NT2/D1 (cell line): ENCODE measurements around the gene ROCK2.
"Not testable (repeated sequence)": the region's sequence is repeated elsewhere in the genome, so short reads cannot be mapped to it uniquely, and the experiment has no call there.

ENCODE experiments used
- DNase-seq: peaks from one replicate; pipeline ENCODE4 v3.0.0-alpha.2; 2011; ENCODE audit warnings: low read depth, low spot score
- H3K27me3 ChIP-seq: 2 replicates; pipeline ENCODE4 v1.6.0; 2011; ENCODE audit warnings: mild to moderate bottlenecking; ENCODE audit not compliant: insufficient read length, insufficient read depth
- H3K36me3 ChIP-seq: 2 replicates; pipeline ENCODE4 v1.6.1; 2011; ENCODE audit warnings: mild to moderate bottlenecking, low read length, mixed read lengths; ENCODE audit not compliant: insufficient read depth, insufficient read length
- H3K4me1 ChIP-seq: 2 replicates; pipeline ENCODE4 v1.5.1; 2011; ENCODE audit not compliant: insufficient read depth, insufficient read length
- H3K4me3 ChIP-seq: 2 replicates; pipeline ENCODE4 v1.5.1; 2011; ENCODE audit warnings: low read depth; ENCODE audit not compliant: insufficient read length
- H3K9ac ChIP-seq: 2 replicates; pipeline ENCODE4 v1.6.0; 2011; ENCODE audit warnings: low read depth; ENCODE audit not compliant: insufficient read length
- H3K9me3 ChIP-seq: 2 replicates; pipeline ENCODE4 v1.5.1; 2011; ENCODE audit warnings: mild to moderate bottlenecking, low read length; ENCODE audit not compliant: insufficient read depth
- SUZ12 ChIP-seq: IDR thresholded peaks from 2 replicates; pipeline ENCODE4 v1.6.1; 2011; ENCODE audit not compliant: insufficient read length, insufficient read depth; ENCODE audit errors: extremely low read depth
- YY1 ChIP-seq: IDR thresholded peaks from 2 replicates; pipeline ENCODE4 v1.6.1; 2011; ENCODE audit not compliant: insufficient read length, insufficient read depth
- ZNF274 ChIP-seq: IDR thresholded peaks from 2 replicates; pipeline ENCODE4 v1.6.1; 2011; ENCODE audit warnings: mild to moderate bottlenecking, low read depth, low read length

The ROCK2 gene

GRCh38 chr2:11275910-11276309 is 68.5 kb downstream of the ROCK2 start:
- TF ChIP-seq ZNF274 (no peak), YY1 (no peak), SUZ12 (no peak)
- Histone ChIP-seq H3K36me3 (peaks cover 20% of the 10 kb centered on the region), H3K9me3 (no peaks in the 10 kb centered on the region), H3K9ac (no peak overlapping the region), H3K27me3 (no peaks in the 10 kb centered on the region), H3K4me3 (no peak overlapping the region), H3K4me1 (no peaks in the 10 kb centered on the region)
- no peak for DNase-seq

- H3K4me1 ChIP-seq, result no peaks in the 10 kb centered on the region
- H3K9me3 ChIP-seq, result no peaks in the 10 kb centered on the region
- DNase-seq, result no peak
- no peak overlapping the region for H3K9ac ChIP-seq
- no peak overlapping the region for H3K4me3 ChIP-seq
- no peaks in the 10 kb centered on the region for H3K27me3 ChIP-seq
- H3K36me3 ChIP-seq, result peaks cover 4% of the 10 kb centered on the region
- TF ChIP-seq ZNF274 (no peak), SUZ12 (no peak), YY1 (no peak)
Observed at GRCh38 chr2:11270891-11271290, 73.5 kb downstream of the ROCK2 start.

DNA sequence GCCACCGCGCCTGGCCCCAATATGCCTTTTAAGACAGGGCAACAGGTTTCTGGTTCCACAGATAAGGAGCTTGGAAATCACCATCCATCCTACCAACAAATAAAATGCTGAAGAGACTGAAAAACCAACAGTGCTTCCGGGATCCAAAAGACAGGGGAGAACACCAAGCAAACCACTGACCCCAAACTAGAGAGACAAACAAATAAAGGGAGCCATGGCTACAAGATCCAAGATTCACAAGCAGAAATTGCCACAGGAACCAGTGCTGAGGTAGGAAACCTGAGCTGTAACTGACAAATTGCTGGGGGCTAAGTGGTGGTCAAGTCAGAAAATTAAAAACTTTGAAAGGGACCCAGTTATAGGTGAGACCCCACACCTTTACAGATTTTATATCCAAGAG is 76.5 kb downstream of the ROCK2 start:
- TF ChIP-seq YY1, result no peak
- no peak for TF ChIP-seq SUZ12
- no peak for TF ChIP-seq ZNF274
- H3K36me3 ChIP-seq, result peaks cover 4% of the 10 kb centered on the region

GRCh38 chr2:11264818-11265217 is 79.6 kb downstream of the ROCK2 start:
- H3K9ac ChIP-seq, result no peak overlapping the region
- H3K27me3 ChIP-seq, result no peaks in the 10 kb centered on the region
- no peaks in the 10 kb centered on the region for H3K4me1 ChIP-seq
- TF ChIP-seq ZNF274 (no peak), YY1 (no peak), SUZ12 (no peak)
- DNase-seq, result no peak
- no peaks in the 10 kb centered on the region for H3K36me3 ChIP-seq
- no peak overlapping the region for H3K4me3 ChIP-seq
- H3K9me3 ChIP-seq, result no peaks in the 10 kb centered on the region

More for the DNA sequence above, 76.5 kb downstream of the ROCK2 start:
- Histone ChIP-seq H3K4me3 (no peak overlapping the region), H3K9me3 (no peaks in the 10 kb centered on the region), H3K27me3 (no peaks in the 10 kb centered on the region), H3K4me1 (no peaks in the 10 kb centered on the region), H3K9ac (no peak overlapping the region)
- no peak for DNase-seq

- Histone ChIP-seq H3K36me3 (no peaks in the 10 kb centered on the region), H3K4me1 (no peaks in the 10 kb centered on the region), H3K27me3 (no peaks in the 10 kb centered on the region), H3K9ac (no peak overlapping the region), H3K9me3 (no peaks in the 10 kb centered on the region), H3K4me3 (no peak overlapping the region)
- no peak for DNase-seq
- TF ChIP-seq ZNF274 (no peak), YY1 (no peak), SUZ12 (no peak)
Observed at GRCh38 chr2:11264007-11264406, 80.4 kb downstream of the ROCK2 start.

GRCh38 chr2:11263177-11263576 is 81.3 kb downstream of the ROCK2 start:
- H3K4me1 ChIP-seq, result no peaks in the 10 kb centered on the region
- no peak for TF ChIP-seq ZNF274

GRCh38 chr2:11262438-11262837 is 82.0 kb downstream of the ROCK2 start:
- DNase-seq, H3K27me3 ChIP-seq, H3K4me1 ChIP-seq, H3K9me3 ChIP-seq, H3K9ac ChIP-seq, H3K4me3 ChIP-seq, H3K36me3 ChIP-seq: not testable (repeated sequence)

More at GRCh38 chr2:11263177-11263576, 81.3 kb downstream of the ROCK2 start:
- Histone ChIP-seq H3K9me3 (no peaks in the 10 kb centered on the region), H3K36me3 (no peaks in the 10 kb centered on the region), H3K4me3 (no peak overlapping the region), H3K9ac (no peak overlapping the region), H3K27me3 (no peaks in the 10 kb centered on the region)
- DNase-seq, result no peak

- H3K27me3 ChIP-seq, H3K9ac ChIP-seq, H3K4me3 ChIP-seq, H3K9me3 ChIP-seq, H3K36me3 ChIP-seq, DNase-seq, H3K4me1 ChIP-seq: not testable (repeated sequence)
Observed at GRCh38 chr2:11261564-11261963, 82.9 kb downstream of the ROCK2 start.
